GM21529 (cell line): Measurements from ENCODE around the gene FNDC3A.

Experiments used
- ATAC-seq: cut with Tn5 transposase; IDR thresholded peaks from one replicate; pipeline ENCODE4 v1.9.1; 2021; ENCODE audit not compliant: unreplicated experiment

Gene FNDC3A

DNA sequence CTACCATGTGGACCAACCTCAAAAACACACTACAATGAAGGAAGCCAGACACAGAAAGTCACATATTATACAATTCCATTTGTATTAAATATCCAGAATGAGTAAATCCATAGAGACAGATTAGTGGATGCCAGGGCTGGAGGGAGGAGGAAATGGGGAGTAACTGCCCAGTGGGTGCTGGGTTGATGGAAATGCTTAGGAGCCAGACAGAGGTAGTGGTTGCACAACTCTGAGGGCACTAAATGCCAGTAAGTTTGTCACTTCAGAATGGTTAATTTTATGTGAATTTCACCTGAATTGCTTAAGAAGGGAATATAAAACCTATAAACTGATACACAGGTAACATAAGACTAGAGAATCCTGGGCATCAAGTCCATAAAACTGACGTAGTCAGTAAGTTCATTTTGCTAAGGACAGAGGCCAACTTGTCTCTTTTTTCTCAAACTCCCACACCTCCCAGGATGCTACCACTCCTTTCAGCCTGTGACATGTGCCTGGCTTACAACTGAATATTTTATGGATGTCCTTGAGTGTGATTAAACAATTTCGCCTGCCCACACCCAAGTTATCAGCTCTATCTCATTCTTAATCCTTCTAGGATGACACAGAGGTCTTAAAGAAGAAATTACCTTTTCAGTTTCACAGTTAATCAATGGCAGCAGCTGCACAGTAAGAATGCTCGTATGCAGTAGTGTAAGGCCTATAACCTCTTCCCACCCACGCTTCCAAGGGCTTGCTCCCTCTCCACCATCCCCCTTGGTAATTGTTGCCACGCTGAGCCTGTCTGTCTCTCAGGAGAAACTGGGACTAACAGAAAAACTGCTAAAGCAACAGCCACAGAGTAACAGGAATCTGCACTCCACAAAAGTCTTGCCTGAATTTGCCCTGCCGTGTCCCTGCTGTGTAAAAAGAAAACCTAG, 238.5 kb downstream of the FNDC3A start:
- ATAC-seq: no peak

DNA sequence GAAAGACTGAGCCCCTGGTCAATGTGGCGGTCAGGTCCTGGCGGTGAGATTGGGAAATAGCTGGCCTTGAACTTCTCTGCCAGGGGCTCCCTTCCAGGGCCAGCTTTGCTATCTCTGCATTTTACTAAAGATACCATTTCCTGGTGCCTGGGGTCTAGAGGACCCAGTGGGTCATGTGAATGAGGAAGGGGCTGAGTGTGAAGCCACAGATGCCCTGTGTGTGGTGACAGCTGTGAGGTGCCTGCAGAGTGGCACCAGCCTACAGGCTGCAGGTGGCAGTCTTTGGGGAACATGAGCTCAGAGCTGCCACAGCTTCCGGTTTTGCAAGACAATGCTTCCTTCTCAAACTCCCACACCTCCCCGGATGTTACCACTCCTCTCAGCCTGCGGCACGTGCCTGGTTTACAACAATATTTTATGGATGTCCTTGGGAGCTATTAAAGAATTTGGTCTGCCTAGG, 239.2 kb downstream of the FNDC3A start:
- peak; percentile 58 for ATAC-seq

GRCh38 chr13:49216334-49216733, 240.6 kb downstream of the FNDC3A start:
- no peak for ATAC-seq

DNA sequence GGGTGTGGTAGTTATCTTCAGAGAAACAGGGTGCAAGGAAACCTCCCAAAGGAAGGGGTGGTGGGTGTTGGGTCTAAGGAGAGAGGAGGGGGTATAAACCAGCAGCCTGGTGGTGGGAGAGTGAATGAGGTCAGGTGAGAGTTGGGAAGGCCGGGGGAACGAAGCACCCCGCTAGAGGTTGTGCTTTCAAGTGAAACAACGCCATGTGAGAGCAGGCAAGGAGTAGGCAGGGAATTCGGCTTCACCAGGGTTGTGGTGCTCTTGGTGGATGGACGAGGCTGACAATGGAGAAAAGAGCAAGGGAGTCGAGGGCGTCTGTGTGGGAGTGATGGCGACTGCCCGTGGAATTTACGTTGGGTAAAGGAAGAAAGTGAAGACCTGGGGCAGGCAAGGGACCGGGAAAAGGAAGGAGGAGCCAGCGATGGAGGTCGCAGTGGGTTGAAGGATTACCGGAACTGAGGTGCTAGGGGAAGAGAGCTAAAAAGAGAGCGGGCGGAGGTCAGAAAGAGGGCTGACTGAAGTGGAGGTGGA, 242.3 kb downstream of the FNDC3A start:
- ATAC-seq: no peak

DNA sequence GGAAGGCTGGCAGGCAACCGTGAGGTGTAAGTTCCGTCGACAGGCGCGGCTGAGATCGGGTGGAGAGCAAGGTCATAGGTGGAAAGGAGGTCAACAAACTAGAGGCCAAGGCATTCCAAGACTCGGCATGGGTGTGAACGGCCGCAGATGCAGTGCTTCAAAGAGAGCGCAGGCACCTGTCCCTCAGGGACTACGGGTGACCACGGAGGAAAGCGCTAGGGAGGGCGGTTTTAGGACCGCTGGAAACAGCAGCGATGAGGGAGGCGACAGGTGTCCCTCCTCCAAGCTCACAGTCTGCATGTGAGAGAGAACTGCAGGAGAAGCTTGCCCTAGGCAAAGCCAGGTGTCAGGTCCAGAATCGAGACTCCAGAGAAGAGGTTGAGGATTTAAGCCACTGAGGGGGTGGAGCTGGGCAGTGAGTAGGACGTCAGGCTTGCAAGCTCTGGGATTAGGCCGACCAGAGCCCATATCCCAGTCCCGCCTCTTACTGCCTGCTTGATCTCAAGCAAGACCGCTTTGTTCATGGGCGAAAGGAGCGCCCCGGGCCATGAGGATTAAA, 242.9 kb downstream of the FNDC3A start:
- no peak for ATAC-seq

GRCh38 chr13:49219647-49220035, 243.9 kb downstream of the FNDC3A start:
- ATAC-seq: no peak

- no peak for ATAC-seq
These were observed 244.5 kb downstream of the FNDC3A start, which contains the start of gene MLNR for GRCh38 chr13:49220036-49220855. Gene MLNR, plus strand, starts transcription at chr13:49220338. Its CDS starts 0 bp downstream, at chr13:49220338.

DNA sequence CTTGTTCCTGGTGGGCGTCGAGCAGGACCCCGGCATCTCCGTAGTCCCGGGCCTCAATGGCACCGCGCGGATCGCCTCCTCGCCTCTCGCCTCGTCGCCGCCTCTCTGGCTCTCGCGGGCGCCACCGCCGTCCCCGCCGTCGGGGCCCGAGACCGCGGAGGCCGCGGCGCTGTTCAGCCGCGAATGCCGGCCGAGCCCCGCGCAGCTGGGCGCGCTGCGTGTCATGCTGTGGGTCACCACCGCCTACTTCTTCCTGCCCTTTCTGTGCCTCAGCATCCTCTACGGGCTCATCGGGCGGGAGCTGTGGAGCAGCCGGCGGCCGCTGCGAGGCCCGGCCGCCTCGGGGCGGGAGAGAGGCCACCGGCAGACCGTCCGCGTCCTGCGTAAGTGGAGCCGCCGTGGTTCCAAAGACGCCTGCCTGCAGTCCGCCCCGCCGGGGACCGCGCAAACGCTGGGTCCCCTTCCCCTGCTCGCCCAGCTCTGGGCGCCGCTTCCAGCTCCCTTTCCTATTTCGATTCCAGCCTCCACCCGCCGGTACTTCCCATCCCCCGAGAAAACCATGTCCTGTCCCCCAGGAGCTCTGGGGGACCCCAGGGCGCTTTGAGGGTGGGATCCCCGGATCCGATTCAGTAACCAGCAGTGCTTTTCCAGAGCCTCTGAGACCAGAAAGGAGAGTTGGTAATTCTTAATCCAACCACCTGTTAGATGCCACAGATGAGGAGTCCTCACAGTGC, 245.3 kb downstream of the FNDC3A start:
- ATAC-seq: no peak

DNA sequence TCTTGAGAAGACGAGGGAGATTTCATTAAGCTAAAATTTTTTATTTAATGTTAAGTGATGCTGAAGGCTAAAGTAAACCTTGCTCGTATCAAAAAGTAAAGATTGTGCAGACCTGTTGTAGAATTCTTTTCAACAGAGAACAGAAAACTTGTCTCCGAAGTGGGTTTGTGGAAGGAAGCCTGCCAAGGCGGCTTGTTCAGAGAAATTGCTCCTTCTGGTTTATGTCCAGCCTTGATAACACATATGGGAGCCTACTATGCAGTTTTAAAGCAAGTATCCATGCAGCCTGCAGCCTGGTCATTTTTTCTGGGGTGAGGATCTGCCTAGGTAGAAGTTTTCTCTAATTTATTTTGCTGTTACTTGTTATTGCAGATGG, 245.9 kb downstream of the FNDC3A start:
- no peak for ATAC-seq

- no peak for ATAC-seq
These were observed 249.7 kb downstream of the FNDC3A start for GRCh38 chr13:49225223-49226042.

- ATAC-seq: no peak
These were observed 250.9 kb downstream of the FNDC3A start for GRCh38 chr13:49226613-49227012.

GRCh38 chr13:49234741-49235140, 259.0 kb downstream of the FNDC3A start:
- ATAC-seq: no peak

DNA sequence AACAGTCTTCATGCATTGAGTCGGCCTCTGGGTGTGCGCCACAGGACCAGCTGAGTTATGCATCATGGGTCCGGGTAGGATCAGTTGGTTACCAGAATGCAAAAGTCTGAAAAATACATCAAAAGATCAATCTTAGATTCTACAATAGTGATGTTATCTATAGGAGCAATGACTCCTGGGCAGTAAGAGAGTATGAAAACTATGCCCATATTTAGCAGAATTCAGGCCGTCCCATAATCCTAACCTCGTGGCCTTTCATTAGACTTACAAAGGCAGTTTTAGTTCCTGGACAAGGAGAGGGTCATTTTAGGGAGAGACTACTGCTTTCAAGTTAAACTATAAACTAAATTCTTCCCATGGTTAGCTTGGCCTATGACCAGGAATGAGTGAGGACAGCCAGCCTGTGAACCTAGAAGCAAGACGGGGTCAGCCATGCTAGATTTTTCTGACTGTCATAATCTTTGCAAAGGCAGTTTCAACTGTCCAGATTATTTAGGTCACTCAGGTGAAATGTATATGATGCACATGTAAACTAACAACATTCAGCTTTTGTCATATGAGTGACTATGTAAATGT, 260.2 kb downstream of the FNDC3A start:
- ATAC-seq: no peak

GRCh38 chr13:49238621-49239020, 262.9 kb downstream of the FNDC3A start:
- ATAC-seq: no peak

DNA sequence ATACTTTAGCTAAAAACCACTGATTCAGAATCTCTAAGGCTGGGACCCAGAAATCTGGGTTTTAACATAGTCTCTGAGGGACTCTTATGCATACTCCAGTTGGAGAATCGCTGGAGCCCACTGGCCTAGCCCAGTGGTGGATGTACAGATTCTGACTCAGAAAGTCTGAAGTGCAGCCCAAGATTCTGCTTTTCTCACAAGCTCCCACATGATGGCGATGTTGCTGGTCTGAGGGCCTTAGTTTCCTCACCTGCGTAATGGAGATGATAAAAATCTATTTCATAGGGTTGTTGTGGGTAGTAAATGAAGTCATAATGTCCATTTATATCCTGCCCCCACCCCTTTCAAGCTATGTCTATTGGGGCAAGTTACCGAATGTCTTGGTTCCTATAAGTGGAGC, 264.3 kb downstream of the FNDC3A start:
- ATAC-seq: no peak

GRCh38 chr13:49241296-49241695, 265.6 kb downstream of the FNDC3A start:
- no peak for ATAC-seq

DNA sequence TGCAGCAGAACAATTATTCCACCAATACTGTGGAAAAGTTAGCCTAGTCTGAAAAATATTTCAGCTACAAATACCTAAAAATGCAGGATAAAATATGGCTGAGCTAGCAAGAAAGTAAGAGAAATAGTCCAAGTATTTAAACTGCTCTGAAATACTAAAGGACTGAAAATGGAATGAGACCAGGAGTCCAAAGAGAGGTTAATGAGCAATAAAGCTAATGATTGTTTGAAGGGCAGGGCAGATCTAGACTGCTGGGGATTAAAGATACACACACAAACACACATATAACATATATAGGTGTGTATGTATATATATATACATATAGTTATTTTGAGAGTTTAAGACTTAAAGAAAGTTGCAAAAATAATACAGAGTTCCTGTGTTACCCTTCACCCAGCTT, 269.4 kb downstream of the FNDC3A start:
- ATAC-seq: no peak

- ATAC-seq: peak; percentile 39
These were observed 271.3 kb downstream of the FNDC3A start for GRCh38 chr13:49246850-49247642.
